Measurements from ENCODE around the gene LY6G6C. TPM values are rescaled to one million over a fixed set of nuclear protein-coding genes. Genes with fewer than 3 reads are reported as not detected.

The LY6G6C gene
- total RNA-seq, 6 donors from 2014 or later: 0.23 TPM; not detected in 5

- Histone ChIP-seq H3K4me3 (peak overlapping the region; percentile 64 to 75 (median 73)), H3K9me3 (no peaks in the 10 kb centered on the region), H3K27me3 (no peaks in the 10 kb centered on the region), H3K27ac (peak overlapping the region; percentile 97 to 99 (median 98)), H3K36me3 (peaks cover 0 to 30% (median 12%) of the 10 kb centered on the region in 4 donors), H3K4me1 (peaks cover 21 to 35% (median 23%) of the 10 kb centered on the region in 4 donors)
- ATAC-seq (ENCODE audit: low FRiP score in 2 of 2): peak; percentile 8 to 13
- WGBS, 2 donors: 1% methylated on average over 10 of the region's 10 CpGs
- no peak for DNase-seq
- TF ChIP-seq POLR2A (IDR thresholded peaks at IDR 0.05): no peak
- no peak for TF ChIP-seq POLR2AphosphoS5 (IDR thresholded peaks at IDR 0.05)
- no peak for TF ChIP-seq EP300 (IDR thresholded peaks at IDR 0.05)
- TF ChIP-seq CTCF (IDR thresholded peaks at IDR 0.05): no peak
These were observed 19.1 kb downstream of the LY6G6C start for GRCh38 chr6:31702405-31702818.

DNA sequence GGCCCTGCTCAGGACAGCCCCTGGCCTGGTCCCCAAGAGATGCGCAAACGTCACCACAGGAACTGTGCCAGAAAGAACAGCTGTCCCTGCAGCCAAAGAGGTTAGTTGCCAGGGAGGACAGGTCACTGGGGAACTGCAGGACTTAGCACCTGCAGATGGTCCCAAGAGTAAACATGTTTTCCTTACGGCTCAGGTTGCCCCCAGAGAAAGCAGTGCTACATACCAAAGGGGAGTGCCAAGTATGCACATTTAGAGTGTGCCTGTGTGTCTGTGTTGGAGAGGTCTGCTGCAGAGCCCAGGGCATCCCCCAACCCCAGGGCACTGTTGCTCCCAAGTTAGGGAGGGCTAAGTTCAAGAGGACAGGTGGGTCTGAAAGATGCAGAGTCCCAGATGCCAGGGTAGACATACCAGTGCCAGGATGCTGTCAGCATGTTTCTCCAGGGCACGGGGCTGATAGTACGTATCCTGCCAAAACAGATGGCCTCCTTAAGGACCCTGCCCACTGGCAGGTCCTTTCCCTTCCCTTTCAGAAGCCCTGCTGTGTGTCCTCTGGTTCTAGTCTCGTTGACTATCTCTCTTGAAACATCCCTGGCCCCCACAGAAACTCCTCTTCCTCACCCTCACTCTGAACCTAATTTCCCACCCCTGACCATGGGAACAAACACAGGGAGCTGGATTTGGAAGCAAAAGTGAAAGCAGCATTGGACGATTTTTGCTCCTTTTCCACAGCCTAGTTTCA lies 19.7 kb downstream of the LY6G6C start:
- peaks cover 21 to 35% (median 23%) of the 10 kb centered on the region in 4 donors for H3K4me1 ChIP-seq
- 27% methylated on average over 6 to 7 of the region's 7 CpGs for WGBS, 2 donors
- H3K27ac ChIP-seq: peak overlapping the region; percentile 97 to 99 (median 98)
- no peaks in the 10 kb centered on the region for H3K9me3 ChIP-seq
- ATAC-seq (ENCODE audit: low FRiP score in 2 of 2): no peak
- peaks cover 0 to 33% (median 13%) of the 10 kb centered on the region in 4 donors for H3K36me3 ChIP-seq
- peak overlapping the region in 3 of 4 donors; percentile 64 to 74 (median 72) for H3K4me3 ChIP-seq
- TF ChIP-seq POLR2A (IDR thresholded peaks at IDR 0.05) (no peak), EP300 (IDR thresholded peaks at IDR 0.05) (no peak), POLR2AphosphoS5 (IDR thresholded peaks at IDR 0.05) (no peak), CTCF (IDR thresholded peaks at IDR 0.05) (no peak)
- no peaks in the 10 kb centered on the region for H3K27me3 ChIP-seq
- no peak for DNase-seq

DNA sequence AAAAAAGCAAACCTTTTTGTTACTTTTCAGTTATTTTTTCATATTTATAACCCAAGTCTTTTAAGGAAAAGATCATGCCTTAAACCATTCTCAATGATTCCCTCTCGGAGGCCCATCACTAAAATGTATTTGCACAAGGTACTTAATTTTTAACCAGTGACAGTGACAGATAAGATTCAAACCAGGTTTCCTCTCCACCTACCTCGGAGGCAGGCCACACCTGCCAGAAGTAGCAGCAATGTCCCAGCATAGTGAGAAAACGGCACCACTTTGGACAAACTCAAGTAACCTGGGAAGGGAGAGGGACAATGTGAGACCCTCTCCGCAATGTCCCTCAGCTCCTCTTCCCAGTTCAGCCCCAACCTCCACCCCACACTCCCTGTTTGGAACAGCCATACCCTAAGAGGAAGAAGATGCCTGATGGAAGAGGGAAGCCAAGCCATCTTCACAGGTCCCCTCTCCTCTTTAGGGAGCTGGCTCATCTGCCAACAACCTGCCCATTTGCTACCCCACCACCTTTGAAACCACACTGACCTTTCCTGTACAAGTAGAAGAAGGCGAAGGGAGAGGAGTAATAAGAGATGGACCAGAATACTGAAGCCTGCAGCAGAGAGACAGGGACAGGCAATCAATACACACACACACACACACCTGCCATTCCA lies 20.7 kb downstream of the LY6G6C start:
- H3K36me3 ChIP-seq: peaks cover 0 to 43% (median 20%) of the 10 kb centered on the region in 4 donors
- H3K27ac ChIP-seq: peak overlapping the region in 1 of 4 donors; percentile 99
- H3K4me1 ChIP-seq: peaks cover 21 to 35% (median 23%) of the 10 kb centered on the region in 4 donors
- no peaks in the 10 kb centered on the region for H3K27me3 ChIP-seq
- peak overlapping the region in 1 of 4 donors; percentile 64 for H3K4me3 ChIP-seq
- DNase-seq (no peak), ATAC-seq (ENCODE audit: low FRiP score in 2 of 2) (no peak)
- H3K9me3 ChIP-seq: no peaks in the 10 kb centered on the region
- TF ChIP-seq POLR2A (IDR thresholded peaks at IDR 0.05): no peak
- no peak for TF ChIP-seq POLR2AphosphoS5 (IDR thresholded peaks at IDR 0.05)
- TF ChIP-seq CTCF (IDR thresholded peaks at IDR 0.05): no peak
- TF ChIP-seq EP300 (IDR thresholded peaks at IDR 0.05): no peak
- WGBS, 2 donors: 76 to 85% methylated on average over 5 of the region's 5 CpGs

GRCh38 chr6:31697555-31697954 lies 24.0 kb downstream of the LY6G6C start:
- 43 to 57% methylated on average over 3 of the region's 3 CpGs for WGBS, 2 donors
- no peak for DNase-seq
- Histone ChIP-seq H3K4me3 (no peak overlapping the region), H3K36me3 (peaks cover 9 to 75% (median 48%) of the 10 kb centered on the region in 4 donors), H3K4me1 (peaks cover 15 to 28% (median 18%) of the 10 kb centered on the region in 4 donors), H3K9me3 (no peaks in the 10 kb centered on the region), H3K27ac (no peak overlapping the region), H3K27me3 (no peaks in the 10 kb centered on the region)
- ATAC-seq (ENCODE audit: low FRiP score in 2 of 2): no peak
- TF ChIP-seq CTCF (IDR thresholded peaks at IDR 0.05) (no peak), POLR2AphosphoS5 (IDR thresholded peaks at IDR 0.05) (no peak), EP300 (IDR thresholded peaks at IDR 0.05) (no peak), POLR2A (IDR thresholded peaks at IDR 0.05) (no peak)

All from upper lobe of left lung (tissue), 6 donors.